K562 (cell line): Measurements from ENCODE around the gene CAMK2B. TPM values are rescaled to one million over a fixed set of nuclear protein-coding genes. Genes with fewer than 3 reads are reported as not detected.
A peak's percentile ranks its signal among the peaks of the same experiment; 100 is the strongest.

ENCODE experiments used
- CBX3 ChIP-seq, 2 experiments: IDR thresholded peaks; 1 replicate in 1 of 2; 2 replicates in 1 of 2; pipeline ENCODE4 v1.6.1; 2012; ENCODE audit warnings: inconsistent platforms in 2 of 2, low read length in 2 of 2, borderline replicate concordance in 1 of 2, control low read depth in 1 of 2
- CREM ChIP-seq: IDR thresholded peaks from 2 replicates; pipeline ENCODE4 v1.6.1; 2014; ENCODE audit warnings: antibody characterized with exemption, low read depth
- E2F3 ChIP-seq: fragments of 250-450 bp; sonication (Bioruptor Pico); IDR thresholded peaks from 2 replicates; pipeline ENCODE4 v1.4.0; 2020; ENCODE audit warnings: mild to moderate bottlenecking
- ELF1 ChIP-seq: fragments of 200-800 bp; sonication (Bioruptor generic); IDR thresholded peaks from 2 replicates; pipeline ENCODE4 v1.6.1; 2016; ENCODE audit warnings: missing genetic modification characterization, missing compliant biosample characterization
- FOXA1 ChIP-seq: fragments of 450-650 bp; IDR thresholded peaks from 2 replicates; pipeline ENCODE4 v1.6.1; 2016; ENCODE audit warnings: mild to moderate bottlenecking, borderline replicate concordance
- GABPB1 ChIP-seq: sonication (generic); formaldehyde crosslinking; IDR thresholded peaks from 2 replicates; pipeline ENCODE4 v1.8.0; 2022; ENCODE audit warnings: mild to moderate bottlenecking, missing genetic modification reagents
- KLF13 ChIP-seq: fragments of 450-650 bp; IDR thresholded peaks from 2 replicates; pipeline ENCODE4 v1.6.1; 2016; ENCODE audit warnings: missing genetic modification characterization, low read depth, mild to moderate bottlenecking, missing compliant biosample characterization, moderate library complexity, borderline replicate concordance
- POLR2B ChIP-seq: fragments of 450-650 bp; IDR thresholded peaks from 2 replicates; pipeline ENCODE4 v1.6.1; 2018; ENCODE audit warnings: low read depth; ENCODE audit not compliant: partially characterized antibody
- PTRF ChIP-seq: fragments of 450-650 bp; IDR thresholded peaks from 2 replicates; pipeline ENCODE4 v1.6.1; 2016; ENCODE audit warnings: mild to moderate bottlenecking, missing genetic modification characterization, missing compliant biosample characterization
- RAD21 ChIP-seq, 2 experiments: fragments of 250-450 bp in 1 of 2; fragments of 450-650 bp in 1 of 2; sonication (Bioruptor Pico) in 1 of 2; formaldehyde crosslinking in 1 of 2; IDR thresholded peaks in 1 of 2; conservative IDR thresholded peaks in 1 of 2; 2 replicates each; pipeline versions ENCODE4 v1.4.0 to v1.8.0; 2020 to 2022; ENCODE audit warnings: mild to moderate bottlenecking in 2 of 2, moderate library complexity in 1 of 2
- ZNF224 ChIP-seq: sonication (generic); formaldehyde crosslinking; IDR thresholded peaks from 2 replicates; pipeline ENCODE4 v1.8.0; 2022; ENCODE audit warnings: mild to moderate bottlenecking, missing genetic modification reagents
- polyA plus RNA-seq, 8 experiments: library from polyadenylated mRNA; depleted of rRNA in 4 of 8; stranded (reverse) in 5 of 8; unstranded in 3 of 8; fragments of >200 nt; fragmentation: Nextera tagmentation in 2 of 8; fragmentation: Illumina TruSeq in 1 of 8; extraction: Ambion mirVana in 2 of 8; extraction: Trizol in 1 of 8; gene quantifications; 2 replicates each; pipeline versions ENCODE4 v1.2.1 to v1.2.3, GENCODE V29; 2011 to 2014; ENCODE audit warnings: inconsistent platforms in 1 of 8, missing spikeins in 1 of 8
- total RNA-seq, 7 experiments: library from RNA; depleted of rRNA in 6 of 7; stranded (reverse); fragments of >200 nt in 6 of 7; fragmentation: Illumina TruSeq in 2 of 7; extraction: Trizol in 2 of 7; gene quantifications; 2 replicates each; pipeline versions ENCODE4 v1.2.1 to v1.2.3, GENCODE V29; 2011 to 2021; ENCODE audit warnings: low replicate concordance in 1 of 7
- TF ChIP-seq, protein P1 (sequence below): sonication (generic); formaldehyde crosslinking; IDR thresholded peaks from 2 replicates; pipeline ENCODE4 v1.5.0; 2020; ENCODE audit warnings: missing genetic modification reagents
- TF ChIP-seq, protein P2 (sequence below): sonication (generic); formaldehyde crosslinking; IDR thresholded peaks from 2 replicates; pipeline ENCODE4 v1.8.0; 2022; ENCODE audit warnings: missing genetic modification reagents, mild to moderate bottlenecking, moderate library complexity, borderline replicate concordance
- TF ChIP-seq, protein P3 (sequence below): fragments of 200-800 bp; sonication (Bioruptor generic); IDR thresholded peaks from 2 replicates; pipeline ENCODE4 v1.6.1; 2017; ENCODE audit warnings: missing genetic modification characterization, missing compliant biosample characterization
- TF ChIP-seq, protein P4 (sequence below), 2 experiments: fragments of 450-650 bp; formaldehyde crosslinking in 1 of 2; IDR thresholded peaks; 2 replicates each; pipeline versions ENCODE4 v1.4.0 to v1.6.1; 2014 to 2020; ENCODE audit warnings: mild to moderate bottlenecking in 2 of 2, borderline replicate concordance in 1 of 2, low read depth in 1 of 2

The CAMK2B gene
- total and polyA plus RNA-seq, 9 of the 15 experiments (the other 6 are each of a cell fraction or from before 2014, with no cell fraction given), result 0.04 to 0.09 (median 0.05) TPM; not detected in 4

DNA sequence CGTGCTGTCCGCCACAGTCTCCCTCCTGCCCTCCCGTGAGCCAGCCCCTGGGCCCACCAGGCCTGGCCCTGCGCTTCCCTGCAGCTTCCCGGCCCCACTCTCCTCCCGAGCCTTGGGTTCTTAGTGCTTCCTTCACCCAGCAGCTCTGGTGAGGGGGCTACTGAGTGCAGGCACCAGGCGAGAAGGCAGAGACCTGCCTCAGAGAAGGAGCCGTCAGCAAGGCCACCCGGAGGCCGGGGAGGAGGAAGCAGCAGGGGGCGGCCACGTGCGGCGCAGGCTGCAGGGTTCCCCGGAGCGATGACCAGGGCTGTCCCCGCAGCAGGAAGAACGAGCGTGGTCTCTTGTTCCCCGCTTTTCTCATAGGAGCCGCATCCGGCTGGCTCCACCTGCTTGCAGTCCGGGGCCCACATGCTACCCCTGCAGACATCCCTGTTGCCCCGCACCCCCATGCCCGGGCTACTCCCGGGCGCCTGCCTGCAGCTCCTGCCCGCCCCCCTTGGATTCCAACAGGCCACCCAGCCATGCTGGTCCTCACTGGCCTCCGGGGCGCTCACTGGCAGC lies 104.1 kb downstream of the CAMK2B start (continued):
- TF ChIP-seq, protein P1, sequence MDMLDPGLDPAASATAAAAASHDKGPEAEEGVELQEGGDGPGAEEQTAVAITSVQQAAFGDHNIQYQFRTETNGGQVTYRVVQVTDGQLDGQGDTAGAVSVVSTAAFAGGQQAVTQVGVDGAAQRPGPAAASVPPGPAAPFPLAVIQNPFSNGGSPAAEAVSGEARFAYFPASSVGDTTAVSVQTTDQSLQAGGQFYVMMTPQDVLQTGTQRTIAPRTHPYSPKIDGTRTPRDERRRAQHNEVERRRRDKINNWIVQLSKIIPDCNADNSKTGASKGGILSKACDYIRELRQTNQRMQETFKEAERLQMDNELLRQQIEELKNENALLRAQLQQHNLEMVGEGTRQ (CRISPR knock-in tag), result peak; percentile 52
- TF ChIP-seq, protein P2, sequence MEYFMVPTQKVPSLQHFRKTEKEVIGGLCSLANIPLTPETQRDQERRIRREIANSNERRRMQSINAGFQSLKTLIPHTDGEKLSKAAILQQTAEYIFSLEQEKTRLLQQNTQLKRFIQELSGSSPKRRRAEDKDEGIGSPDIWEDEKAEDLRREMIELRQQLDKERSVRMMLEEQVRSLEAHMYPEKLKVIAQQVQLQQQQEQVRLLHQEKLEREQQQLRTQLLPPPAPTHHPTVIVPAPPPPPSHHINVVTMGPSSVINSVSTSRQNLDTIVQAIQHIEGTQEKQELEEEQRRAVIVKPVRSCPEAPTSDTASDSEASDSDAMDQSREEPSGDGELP (CRISPR knock-in tag), result peak; percentile 55
- TF ChIP-seq POLR2B (no peak), ELF1 (tag) (no peak), FOXA1 (no peak), CBX3 (IDR thresholded peaks at IDR 0.05; ENCODE audit: borderline replicate concordance in 1 of 2, low read length in 2 of 2) (peak in 1 of 2 experiments; percentile 50; a peak in 1 of 3 replicates), KLF13 (tag) (no peak), PTRF (tag) (no peak), CREM (no peak), GABPB1 (peak; percentile 53; the same call in 1 of the 2 replicates), ZNF224 (CRISPR knock-in tag) (no peak), E2F3 (CRISPR knock-in tag) (no peak), RAD21 (CRISPR knock-in tag; conservative IDR thresholded peaks at IDR 0.05 in 1 of 2, IDR thresholded peaks at IDR 0.05 in 1 of 2) (peak in 1 of 2 experiments; percentile 19; a peak in 1 of 4 replicates)
- TF ChIP-seq, protein P3, sequence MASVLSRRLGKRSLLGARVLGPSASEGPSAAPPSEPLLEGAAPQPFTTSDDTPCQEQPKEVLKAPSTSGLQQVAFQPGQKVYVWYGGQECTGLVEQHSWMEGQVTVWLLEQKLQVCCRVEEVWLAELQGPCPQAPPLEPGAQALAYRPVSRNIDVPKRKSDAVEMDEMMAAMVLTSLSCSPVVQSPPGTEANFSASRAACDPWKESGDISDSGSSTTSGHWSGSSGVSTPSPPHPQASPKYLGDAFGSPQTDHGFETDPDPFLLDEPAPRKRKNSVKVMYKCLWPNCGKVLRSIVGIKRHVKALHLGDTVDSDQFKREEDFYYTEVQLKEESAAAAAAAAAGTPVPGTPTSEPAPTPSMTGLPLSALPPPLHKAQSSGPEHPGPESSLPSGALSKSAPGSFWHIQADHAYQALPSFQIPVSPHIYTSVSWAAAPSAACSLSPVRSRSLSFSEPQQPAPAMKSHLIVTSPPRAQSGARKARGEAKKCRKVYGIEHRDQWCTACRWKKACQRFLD, result no peak
- TF ChIP-seq, protein P4, sequence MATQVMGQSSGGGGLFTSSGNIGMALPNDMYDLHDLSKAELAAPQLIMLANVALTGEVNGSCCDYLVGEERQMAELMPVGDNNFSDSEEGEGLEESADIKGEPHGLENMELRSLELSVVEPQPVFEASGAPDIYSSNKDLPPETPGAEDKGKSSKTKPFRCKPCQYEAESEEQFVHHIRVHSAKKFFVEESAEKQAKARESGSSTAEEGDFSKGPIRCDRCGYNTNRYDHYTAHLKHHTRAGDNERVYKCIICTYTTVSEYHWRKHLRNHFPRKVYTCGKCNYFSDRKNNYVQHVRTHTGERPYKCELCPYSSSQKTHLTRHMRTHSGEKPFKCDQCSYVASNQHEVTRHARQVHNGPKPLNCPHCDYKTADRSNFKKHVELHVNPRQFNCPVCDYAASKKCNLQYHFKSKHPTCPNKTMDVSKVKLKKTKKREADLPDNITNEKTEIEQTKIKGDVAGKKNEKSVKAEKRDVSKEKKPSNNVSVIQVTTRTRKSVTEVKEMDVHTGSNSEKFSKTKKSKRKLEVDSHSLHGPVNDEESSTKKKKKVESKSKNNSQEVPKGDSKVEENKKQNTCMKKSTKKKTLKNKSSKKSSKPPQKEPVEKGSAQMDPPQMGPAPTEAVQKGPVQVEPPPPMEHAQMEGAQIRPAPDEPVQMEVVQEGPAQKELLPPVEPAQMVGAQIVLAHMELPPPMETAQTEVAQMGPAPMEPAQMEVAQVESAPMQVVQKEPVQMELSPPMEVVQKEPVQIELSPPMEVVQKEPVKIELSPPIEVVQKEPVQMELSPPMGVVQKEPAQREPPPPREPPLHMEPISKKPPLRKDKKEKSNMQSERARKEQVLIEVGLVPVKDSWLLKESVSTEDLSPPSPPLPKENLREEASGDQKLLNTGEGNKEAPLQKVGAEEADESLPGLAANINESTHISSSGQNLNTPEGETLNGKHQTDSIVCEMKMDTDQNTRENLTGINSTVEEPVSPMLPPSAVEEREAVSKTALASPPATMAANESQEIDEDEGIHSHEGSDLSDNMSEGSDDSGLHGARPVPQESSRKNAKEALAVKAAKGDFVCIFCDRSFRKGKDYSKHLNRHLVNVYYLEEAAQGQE (IDR thresholded peaks at IDR 0.05; ENCODE audit: borderline replicate concordance), result 0 out of 2 replicates have a peak, but pooled peaks have one; percentile 4
- TF ChIP-seq, protein P4 (CRISPR knock-in tag; IDR thresholded peaks at IDR 0.05; ENCODE audit: low read depth), result no peak
